Measurements from ENCODE around the gene RPA3.

RPA3 gene

GRCh38 chr7:7709291-7709690 is 9.1 kb downstream of the RPA3 start:
- H3K4me3 ChIP-seq (ENCODE audit: low read length), result no peak overlapping the region

DNA sequence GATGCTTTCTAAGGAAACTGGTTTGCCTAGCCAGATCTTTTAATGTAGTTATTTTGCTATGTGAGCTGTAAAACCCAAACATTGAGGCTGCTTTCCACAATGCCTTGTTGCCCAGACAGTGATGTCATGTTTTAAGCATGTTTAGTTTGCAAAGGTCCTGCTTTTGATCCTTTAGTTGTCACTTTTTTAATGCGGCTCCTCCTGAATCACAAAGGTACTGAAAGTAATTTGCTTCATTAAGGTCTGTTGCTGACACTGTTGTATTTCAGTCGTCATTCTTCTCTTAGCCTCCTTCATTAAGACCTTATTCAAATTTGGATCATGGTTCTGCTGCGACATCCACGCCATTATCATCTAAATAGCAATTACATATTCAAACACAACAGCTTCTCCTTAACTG is 10.6 kb downstream of the RPA3 start:
- no peak overlapping the region for H3K4me3 ChIP-seq (ENCODE audit: low read length)
- TF ChIP-seq ZNF274 (IDR thresholded peaks at IDR 0.05; ENCODE audit: low read depth, low read length), result no peak

More at GRCh38 chr7:7709291-7709690, 9.1 kb downstream of the RPA3 start:
- TF ChIP-seq ZNF274 (IDR thresholded peaks at IDR 0.05; ENCODE audit: low read depth, low read length), result no peak

DNA sequence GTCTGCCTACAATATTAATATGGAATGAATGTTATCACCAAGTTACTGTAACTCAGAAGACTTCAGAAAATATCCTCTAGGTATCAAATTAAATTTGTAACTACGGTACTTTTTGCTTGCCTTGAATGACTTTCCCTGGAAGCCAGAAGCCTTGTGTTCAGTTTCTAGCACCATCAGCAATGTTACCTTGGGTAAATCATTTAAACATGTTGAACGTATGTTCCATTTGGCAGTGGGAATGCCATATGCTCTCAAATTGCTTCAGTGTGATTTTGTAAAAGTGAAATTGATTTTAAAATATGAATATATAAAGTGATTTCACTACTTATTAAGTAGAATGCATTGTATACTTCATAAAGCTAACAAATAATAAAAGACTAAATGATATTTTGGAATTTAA is 11.2 kb downstream of the RPA3 start:
- no peak overlapping the region for H3K4me3 ChIP-seq (ENCODE audit: low read length)

GRCh38 chr7:7706556-7707172 is 11.7 kb downstream of the RPA3 start:
- TF ChIP-seq ZNF274 (IDR thresholded peaks at IDR 0.05; ENCODE audit: low read depth, low read length), result no peak
- no peak overlapping the region; the same call in 1 of the 2 replicates for H3K4me3 ChIP-seq (ENCODE audit: low read length)

More for the DNA sequence above, 11.2 kb downstream of the RPA3 start:
- no peak for TF ChIP-seq ZNF274 (IDR thresholded peaks at IDR 0.05; ENCODE audit: low read depth, low read length)

- no peak overlapping the region; the same call in 1 of the 2 replicates for H3K4me3 ChIP-seq (ENCODE audit: low read length)
- TF ChIP-seq ZNF274 (IDR thresholded peaks at IDR 0.05; ENCODE audit: low read depth, low read length), result no peak
Observed at GRCh38 chr7:7706101-7706511, 12.3 kb downstream of the RPA3 start.

GRCh38 chr7:7705318-7705717 is 13.1 kb downstream of the RPA3 start:
- no peak overlapping the region for H3K4me3 ChIP-seq (ENCODE audit: low read length)
- TF ChIP-seq ZNF274 (IDR thresholded peaks at IDR 0.05; ENCODE audit: low read depth, low read length), result no peak

DNA sequence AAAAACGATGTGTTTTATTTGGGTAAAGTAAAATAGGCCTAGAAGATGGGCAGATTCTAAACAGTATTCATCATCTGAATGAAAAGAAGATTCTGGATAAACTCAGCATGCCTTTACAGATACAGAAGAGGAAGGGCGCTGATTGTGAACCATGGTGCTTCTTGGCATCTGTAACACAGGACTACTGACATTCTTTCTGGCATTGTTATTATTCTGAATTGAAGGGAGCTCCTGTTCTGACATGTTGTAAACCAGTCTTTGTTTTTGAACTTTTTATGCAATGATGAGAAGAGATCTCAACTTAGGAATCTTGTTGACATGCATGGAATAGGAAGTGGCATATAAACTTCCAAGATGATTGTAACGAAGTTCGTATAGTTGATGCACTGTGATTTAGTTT is 13.5 kb downstream of the RPA3 start:
- no peak overlapping the region for H3K4me3 ChIP-seq (ENCODE audit: low read length)
- TF ChIP-seq ZNF274 (IDR thresholded peaks at IDR 0.05; ENCODE audit: low read depth, low read length), result no peak

GRCh38 chr7:7703427-7703826 is 15.0 kb downstream of the RPA3 start:
- no peak for TF ChIP-seq ZNF274 (IDR thresholded peaks at IDR 0.05; ENCODE audit: low read depth, low read length)
- H3K4me3 ChIP-seq (ENCODE audit: low read length), result no peak overlapping the region

DNA sequence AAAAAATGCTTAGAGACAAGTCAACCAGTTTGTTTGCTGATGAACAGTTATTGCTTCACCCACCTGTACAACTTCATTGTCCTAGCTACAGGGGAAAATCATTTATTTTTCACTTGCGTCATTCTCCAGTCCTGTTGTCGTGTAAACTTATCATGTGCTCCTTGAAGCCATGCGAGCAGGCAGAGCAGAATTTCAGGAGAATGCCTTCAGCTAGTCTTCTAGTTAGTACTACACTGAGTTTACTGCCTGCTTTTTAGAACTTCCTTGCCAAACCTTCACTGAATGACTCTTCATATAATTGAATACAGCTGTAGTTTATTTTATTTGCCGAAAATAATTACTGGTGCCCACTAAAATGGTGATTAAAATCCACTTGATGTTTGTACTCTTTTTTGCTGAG is 15.6 kb downstream of the RPA3 start:
- no peak overlapping the region for H3K4me3 ChIP-seq (ENCODE audit: low read length)
- TF ChIP-seq ZNF274 (IDR thresholded peaks at IDR 0.05; ENCODE audit: low read depth, low read length), result no peak

DNA sequence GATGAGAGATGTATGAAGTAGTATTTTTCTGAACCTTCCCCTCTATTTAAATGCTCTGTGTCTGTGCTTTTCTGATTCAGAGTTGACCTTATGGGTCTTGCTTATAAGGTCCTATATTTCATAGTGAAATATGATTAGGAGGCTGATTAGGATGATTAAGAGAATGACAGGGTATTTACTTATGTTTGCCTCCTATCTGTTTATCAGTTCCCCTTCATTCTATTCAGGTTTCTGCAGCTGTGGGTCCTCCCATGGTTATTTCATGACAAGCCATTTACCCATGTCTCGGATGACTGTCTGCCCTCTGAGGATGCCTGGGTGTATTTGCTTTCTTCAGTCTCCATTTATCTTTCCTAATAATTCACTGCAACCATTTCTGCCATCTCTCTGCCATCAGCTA is 16.9 kb downstream of the RPA3 start:
- TF ChIP-seq ZNF274 (IDR thresholded peaks at IDR 0.05; ENCODE audit: low read depth, low read length), result no peak
- no peak overlapping the region for H3K4me3 ChIP-seq (ENCODE audit: low read length)

DNA sequence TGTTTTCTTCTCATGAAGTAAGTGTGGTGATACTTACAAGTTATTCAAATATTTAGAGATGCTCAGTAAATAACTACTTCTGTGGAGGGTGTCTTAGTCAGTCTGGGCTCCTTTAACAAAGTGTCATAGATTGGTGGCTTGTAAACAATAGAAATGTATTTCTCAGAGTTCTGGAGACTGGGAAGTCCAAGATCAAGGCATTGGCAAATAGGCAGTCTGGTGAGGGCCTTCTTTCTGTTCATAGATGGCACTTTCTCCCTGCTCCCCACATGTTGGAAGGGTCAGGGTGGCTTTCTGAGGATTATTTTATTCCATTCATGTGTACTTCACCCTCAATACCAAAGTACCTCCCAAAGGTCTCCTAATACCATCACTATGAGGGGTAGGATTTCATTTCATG is 18.4 kb downstream of the RPA3 start:
- no peak overlapping the region for H3K4me3 ChIP-seq (ENCODE audit: low read length)
- no peak for TF ChIP-seq ZNF274 (IDR thresholded peaks at IDR 0.05; ENCODE audit: low read depth, low read length)

- TF ChIP-seq ZNF274 (IDR thresholded peaks at IDR 0.05; ENCODE audit: low read depth, low read length), result no peak
- no peak overlapping the region for H3K4me3 ChIP-seq (ENCODE audit: low read length)
Observed at GRCh38 chr7:7699380-7699779, 19.0 kb downstream of the RPA3 start.

- TF ChIP-seq ZNF274 (IDR thresholded peaks at IDR 0.05; ENCODE audit: low read depth, low read length), result no peak
- H3K4me3 ChIP-seq (ENCODE audit: low read length), result no peak overlapping the region
Observed at GRCh38 chr7:7698930-7699329, 19.5 kb downstream of the RPA3 start.

DNA sequence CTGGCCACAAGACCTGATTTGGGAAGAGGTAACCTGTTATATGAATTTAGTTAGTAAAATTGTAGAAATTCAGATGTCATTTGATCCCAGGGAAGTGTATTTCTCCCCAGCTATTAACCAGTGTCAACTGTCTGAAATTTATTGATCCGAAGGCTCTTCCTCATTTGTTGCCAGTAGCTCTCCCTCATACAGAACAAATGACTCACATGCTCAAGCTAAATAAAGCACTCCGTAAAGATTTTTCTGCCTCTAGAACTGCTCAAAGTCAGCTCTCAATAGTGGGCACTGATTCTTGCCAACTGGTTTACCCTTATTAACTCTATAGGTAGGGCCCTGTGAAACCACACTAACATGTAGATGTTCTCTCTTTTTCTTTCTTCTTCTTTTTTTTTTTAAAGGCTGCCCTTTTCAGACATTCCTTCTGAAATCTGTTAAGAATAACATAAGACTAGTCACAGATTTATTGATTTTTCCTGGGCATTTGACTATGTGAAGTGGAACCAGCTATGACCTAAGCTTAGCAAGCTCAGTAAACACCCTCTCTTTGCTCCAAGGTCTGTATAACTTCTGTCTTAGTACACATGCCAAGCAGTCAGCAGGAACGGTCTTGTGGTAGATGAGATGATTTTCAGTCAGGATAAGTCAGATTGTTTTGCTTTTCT is 21.8 kb downstream of the RPA3 start:
- no peak overlapping the region for H3K4me3 ChIP-seq (ENCODE audit: low read length)
- no peak for TF ChIP-seq ZNF274 (IDR thresholded peaks at IDR 0.05; ENCODE audit: low read depth, low read length)

DNA sequence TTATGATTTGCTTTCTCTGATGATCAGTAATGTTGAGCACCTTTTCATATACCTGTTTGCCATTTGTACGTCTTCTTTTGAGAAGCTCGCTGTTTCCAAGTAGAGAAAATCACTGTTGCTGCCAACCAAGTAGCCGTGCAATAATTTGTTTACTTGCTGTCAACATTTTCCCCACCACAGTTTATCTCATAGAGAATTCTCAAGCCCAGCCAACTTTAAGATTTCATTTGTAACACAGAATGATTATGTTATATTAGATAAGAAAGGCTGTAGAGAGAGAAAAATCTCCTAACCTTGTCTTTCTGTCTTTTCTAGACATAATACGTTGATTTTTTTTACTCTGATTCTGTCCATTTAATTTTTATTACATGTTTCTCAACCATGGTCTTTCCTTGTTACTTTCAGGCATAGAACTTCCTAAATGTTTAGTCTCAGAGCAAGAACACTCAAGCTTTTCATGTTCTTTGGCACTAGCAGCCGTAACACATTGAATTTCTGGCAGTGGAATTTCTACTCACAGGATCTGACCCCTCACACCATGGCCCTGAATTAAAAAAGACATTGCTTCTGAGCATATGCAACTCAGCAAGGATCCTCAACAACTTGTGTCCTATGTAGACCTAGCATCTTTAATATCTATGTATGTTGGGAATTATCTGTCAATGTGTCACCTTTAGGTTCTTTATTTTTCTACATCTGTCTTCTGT is 23.1 kb downstream of the RPA3 start:
- TF ChIP-seq ZNF274 (IDR thresholded peaks at IDR 0.05; ENCODE audit: low read depth, low read length), result no peak
- H3K4me3 ChIP-seq (ENCODE audit: low read length), result no peak overlapping the region

Measured in GM08714 (cell line).